A673 (cell line): ENCODE data around the gene UBASH3A.

Source experiments
- EZH2 ChIP-seq: fragments of 200-600 bp; sonication (generic); IDR thresholded peaks from 2 replicates; pipeline ENCODE4 v1.6.1; 2017; ENCODE audit warnings: borderline replicate concordance, low read depth, mild to moderate bottlenecking, mixed read lengths, antibody characterized with exemption, low read length; ENCODE audit not compliant: poor library complexity, severe bottlenecking
- TF ChIP-seq, protein P1 (sequence below): fragments of 300-800, 200-600 bp; sonication (generic); conservative IDR thresholded peaks from 2 replicates; pipeline ENCODE4 v1.5.1; 2017; ENCODE audit warnings: low read depth, mild to moderate bottlenecking, antibody characterized with exemption, low read length, moderate library complexity, mixed read lengths

DNA sequence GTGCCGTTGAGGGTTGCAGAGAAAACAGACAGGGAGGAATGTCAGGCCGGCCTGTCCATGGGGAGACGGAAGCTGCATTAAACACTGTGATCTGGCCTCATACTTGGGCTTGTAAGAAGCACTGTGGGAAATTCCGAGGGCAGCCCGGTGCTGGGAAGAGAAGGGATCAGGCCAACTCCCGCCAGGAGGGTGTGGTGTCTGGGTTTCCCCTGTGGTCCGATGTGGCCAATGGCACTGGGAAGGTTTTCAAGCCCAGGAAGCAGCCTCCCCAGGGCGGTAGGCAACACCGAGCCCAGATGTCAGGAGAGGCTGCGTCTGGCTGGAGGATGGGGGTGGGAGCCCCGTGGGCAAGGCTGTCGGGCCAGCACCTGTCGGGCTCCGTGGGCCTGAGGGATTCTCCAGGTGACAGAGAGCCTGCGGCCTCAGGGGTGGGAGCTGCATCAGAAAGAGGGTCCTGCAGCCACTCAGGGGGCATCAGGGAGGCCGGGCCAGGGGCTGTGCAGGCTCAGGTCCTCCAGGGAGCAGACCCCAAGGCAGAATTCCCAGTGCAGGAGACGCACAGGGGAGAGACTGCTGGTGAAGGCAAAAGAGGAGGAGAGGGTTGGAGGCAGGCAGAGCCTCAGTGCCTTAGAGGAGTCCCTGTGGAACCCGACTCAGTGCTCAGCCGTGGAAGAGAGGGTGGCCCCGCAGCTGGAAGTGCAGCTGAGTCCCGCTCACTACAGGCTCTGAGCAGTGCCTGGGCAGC is 8.4 kb downstream of the UBASH3A start:
- TF ChIP-seq, protein P1, sequence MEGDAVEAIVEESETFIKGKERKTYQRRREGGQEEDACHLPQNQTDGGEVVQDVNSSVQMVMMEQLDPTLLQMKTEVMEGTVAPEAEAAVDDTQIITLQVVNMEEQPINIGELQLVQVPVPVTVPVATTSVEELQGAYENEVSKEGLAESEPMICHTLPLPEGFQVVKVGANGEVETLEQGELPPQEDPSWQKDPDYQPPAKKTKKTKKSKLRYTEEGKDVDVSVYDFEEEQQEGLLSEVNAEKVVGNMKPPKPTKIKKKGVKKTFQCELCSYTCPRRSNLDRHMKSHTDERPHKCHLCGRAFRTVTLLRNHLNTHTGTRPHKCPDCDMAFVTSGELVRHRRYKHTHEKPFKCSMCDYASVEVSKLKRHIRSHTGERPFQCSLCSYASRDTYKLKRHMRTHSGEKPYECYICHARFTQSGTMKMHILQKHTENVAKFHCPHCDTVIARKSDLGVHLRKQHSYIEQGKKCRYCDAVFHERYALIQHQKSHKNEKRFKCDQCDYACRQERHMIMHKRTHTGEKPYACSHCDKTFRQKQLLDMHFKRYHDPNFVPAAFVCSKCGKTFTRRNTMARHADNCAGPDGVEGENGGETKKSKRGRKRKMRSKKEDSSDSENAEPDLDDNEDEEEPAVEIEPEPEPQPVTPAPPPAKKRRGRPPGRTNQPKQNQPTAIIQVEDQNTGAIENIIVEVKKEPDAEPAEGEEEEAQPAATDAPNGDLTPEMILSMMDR, result no peak
- TF ChIP-seq EZH2, result no peak
